Endodermal cell (in vitro differentiated cells): ENCODE results near the gene ZNF507. TPM values are rescaled to one million over a fixed set of nuclear protein-coding genes. Genes with fewer than 3 reads are reported as not detected.
A peak's percentile ranks its signal among the peaks of the same experiment; 100 is the strongest.

ENCODE experiments used
- DNase-seq: peaks from one replicate; pipeline ENCODE4 v3.0.0-alpha.2; 2017
- H3K27ac ChIP-seq: 2 replicates; pipeline ENCODE4 v1.5.1; 2013; ENCODE audit warnings: mild to moderate bottlenecking, low read depth, low read length, moderate library complexity
- H3K27me3 ChIP-seq: 2 replicates; pipeline ENCODE4 v1.6.1; 2013; ENCODE audit warnings: mild to moderate bottlenecking, low read length, moderate library complexity; ENCODE audit not compliant: insufficient read depth, control insufficient read depth, poor library complexity, severe bottlenecking
- H3K36me3 ChIP-seq: 2 replicates; pipeline ENCODE4 v1.7.0; 2013; ENCODE audit warnings: mild to moderate bottlenecking, low read length, moderate library complexity; ENCODE audit not compliant: control insufficient read depth, insufficient read depth
- H3K4me1 ChIP-seq: one replicate; pipeline ENCODE4 v1.7.0; 2013; ENCODE audit warnings: low read length; ENCODE audit not compliant: control insufficient read depth, insufficient read depth
- H3K4me3 ChIP-seq: 2 replicates; pipeline ENCODE4 v1.5.1; 2013; ENCODE audit warnings: mild to moderate bottlenecking, low read length, moderate library complexity
- H3K9ac ChIP-seq: 2 replicates; pipeline ENCODE4 v1.6.1; 2013; ENCODE audit warnings: mild to moderate bottlenecking, low read length, moderate library complexity; ENCODE audit not compliant: poor library complexity, severe bottlenecking; ENCODE audit errors: extremely low read depth
- H3K9me3 ChIP-seq: 2 replicates; pipeline ENCODE4 v1.6.1; 2013; ENCODE audit warnings: mild to moderate bottlenecking, low read length, moderate library complexity; ENCODE audit not compliant: control insufficient read depth
- H3K27ac Mint-ChIP-seq: 2 replicates; pipeline ENCODE4 v1.8.0; 2020; ENCODE audit warnings: mixed read lengths
- H3K27me3 Mint-ChIP-seq: 2 replicates; pipeline ENCODE4 v1.8.0; 2021; ENCODE audit warnings: mild to moderate bottlenecking, mixed read lengths; ENCODE audit not compliant: insufficient read depth
- H3K36me3 Mint-ChIP-seq: 2 replicates; pipeline ENCODE4 v1.8.0; 2020; ENCODE audit warnings: low read depth, mixed read lengths
- H3K4me1 Mint-ChIP-seq: 2 replicates; pipeline ENCODE4 v1.8.0; 2020; ENCODE audit warnings: mixed read lengths
- H3K4me3 Mint-ChIP-seq: 2 replicates; pipeline ENCODE4 v1.8.0; 2020; ENCODE audit warnings: mild to moderate bottlenecking, moderate library complexity, mixed read lengths
- H3K9me3 Mint-ChIP-seq: 2 replicates; pipeline ENCODE4 v1.8.0; 2020; ENCODE audit warnings: mild to moderate bottlenecking, mixed read lengths
- CTCF ChIP-seq: fragments of 200-600 bp; sonication (generic); conservative IDR thresholded peaks from 2 replicates; pipeline ENCODE4 v1.5.0; 2021; ENCODE audit warnings: antibody characterized with exemption, mild to moderate bottlenecking
- WGBS, 2 experiments: methylation state at CpG; one replicate each; pipeline versions ENCODE4 v1.1.5 to v1.1.7; 2013; ENCODE audit warnings: missing lambda C conversion rate in 2 of 2, mixed read lengths in 1 of 2; ENCODE audit not compliant: insufficient coverage in 1 of 2, insufficient read length in 1 of 2; 5-methylcytosine and 5-hydroxymethylcytosine counted together
- total RNA-seq, 2 donors: library from RNA; stranded (reverse); fragmentation: NEBNext Ultra II Directional in 1 of 2; extraction: Animal tissue kit (Norgen Biotek cat#: 25700) in 1 of 2; gene quantifications; 2 replicates in 1 of 2; 3 replicates in 1 of 2; pipeline ENCODE4 v1.2.1, GENCODE V29; 2021

ZNF507 gene
- total RNA-seq, 2 donors from 2014 or later = 28.0 to 32.5 TPM

GRCh38 chr19:32397671-32398101 is 52.3 kb downstream of the ZNF507 start:
- 89 to 90% methylated on average over 5 of the region's 5 CpGs for WGBS, 2 experiments
- Mint-ChIP-seq H3K4me1 (peaks cover 16% of the 10 kb centered on the region), H3K4me3 (no peak overlapping the region), H3K9me3 (no peaks in the 10 kb centered on the region), H3K27me3 (no peaks in the 10 kb centered on the region), H3K27ac (peak overlapping the region; percentile 30), H3K36me3 (peaks cover 25% of the 10 kb centered on the region)
- Histone ChIP-seq H3K4me1 (no peaks in the 10 kb centered on the region), H3K27ac (no peak overlapping the region), H3K9ac (no peak overlapping the region), H3K9me3 (no peaks in the 10 kb centered on the region), H3K27me3 (peaks cover 17% of the 10 kb centered on the region), H3K36me3 (no peaks in the 10 kb centered on the region), H3K4me3 (no peak overlapping the region)
- no peak for DNase-seq
- TF ChIP-seq CTCF = no peak

GRCh38 chr19:32401992-32402391 is 56.6 kb downstream of the ZNF507 start:
- Histone ChIP-seq H3K36me3 (no peaks in the 10 kb centered on the region), H3K9ac (no peak overlapping the region), H3K4me3 (no peak overlapping the region), H3K27me3 (peaks cover 18% of the 10 kb centered on the region), H3K9me3 (no peaks in the 10 kb centered on the region), H3K4me1 (peaks cover 2% of the 10 kb centered on the region), H3K27ac (no peak overlapping the region)
- TF ChIP-seq CTCF = no peak
- Mint-ChIP-seq H3K36me3 (peaks cover 8% of the 10 kb centered on the region), H3K4me1 (peaks cover 27% of the 10 kb centered on the region), H3K9me3 (no peaks in the 10 kb centered on the region), H3K27me3 (no peaks in the 10 kb centered on the region), H3K27ac (no peak overlapping the region), H3K4me3 (no peak overlapping the region)
- 90 to 100% methylated on average over 1 of the region's 1 CpG for WGBS, 2 experiments
- no peak for DNase-seq

GRCh38 chr19:32403291-32403995 is 58.0 kb downstream of the ZNF507 start:
- Histone ChIP-seq H3K9me3 (no peaks in the 10 kb centered on the region), H3K4me1 (peaks cover 5% of the 10 kb centered on the region), H3K4me3 (peak overlapping the region; percentile 92), H3K36me3 (peaks cover 3% of the 10 kb centered on the region), H3K27me3 (peaks cover 18% of the 10 kb centered on the region), H3K9ac (peak overlapping the region; percentile 96), H3K27ac (no peak overlapping the region)
- WGBS, 2 experiments = 57 to 69% methylated on average over 4 of the region's 5 CpGs
- Mint-ChIP-seq H3K4me1 (peaks cover 37% of the 10 kb centered on the region), H3K36me3 (peaks cover 10% of the 10 kb centered on the region), H3K27ac (peak overlapping the region; percentile 95), H3K9me3 (no peaks in the 10 kb centered on the region), H3K27me3 (no peaks in the 10 kb centered on the region), H3K4me3 (peak overlapping the region; percentile 79)
- DNase-seq = peak; percentile 55
- TF ChIP-seq CTCF = no peak
